ENCODE data around the gene KLHL26.

The KLHL26 gene

GRCh38 chr19:18712981-18713380 lies 76.2 kb downstream of the KLHL26 start:
- no peak for DNase-seq (ENCODE audit: extremely low read depth in 1 of 2, low read depth in 1 of 2)

- DNase-seq (ENCODE audit: extremely low read depth in 1 of 2, low read depth in 1 of 2): no peak
These were observed 76.8 kb downstream of the KLHL26 start for GRCh38 chr19:18713550-18714117.

- DNase-seq (ENCODE audit: extremely low read depth in 1 of 2, low read depth in 1 of 2): no peak
These were observed 78.6 kb downstream of the KLHL26 start for GRCh38 chr19:18715416-18715815.

GRCh38 chr19:18716857-18717256 lies 80.0 kb downstream of the KLHL26 start:
- no peak for DNase-seq (ENCODE audit: extremely low read depth in 1 of 2, low read depth in 1 of 2)

GRCh38 chr19:18717601-18718000 lies 80.8 kb downstream of the KLHL26 start:
- DNase-seq (ENCODE audit: extremely low read depth in 1 of 2, low read depth in 1 of 2): no peak

GRCh38 chr19:18718015-18718526 lies 81.2 kb downstream of the KLHL26 start:
- DNase-seq (ENCODE audit: extremely low read depth in 1 of 2, low read depth in 1 of 2): no peak

- no peak for DNase-seq (ENCODE audit: extremely low read depth in 1 of 2, low read depth in 1 of 2)
These were observed 82.1 kb downstream of the KLHL26 start for GRCh38 chr19:18718846-18719458.

GRCh38 chr19:18719541-18719940 lies 82.7 kb downstream of the KLHL26 start:
- DNase-seq (ENCODE audit: extremely low read depth in 1 of 2, low read depth in 1 of 2): no peak

All from activated CD8-positive, alpha-beta memory T cell treated with anti-CD3 and anti-CD28 coated beads for 1 hour (primary cell).